ENCODE results near the gene SGSM2. TPM values are rescaled to one million over a fixed set of nuclear protein-coding genes. Genes with fewer than 3 reads are reported as not detected.

The SGSM2 gene
- polyA plus RNA-seq, 3 donors: 3.0 to 130 (median 3.5) TPM

- WGBS (ENCODE audit: insufficient coverage): 90% methylated on average over 1 of the region's 2 CpGs
- Mint-ChIP-seq H3K36me3 (peaks cover 21 to 27% of the 10 kb centered on the region in 2 donors), H3K4me1 (peaks cover 12% of the 10 kb centered on the region), H3K27ac (peak overlapping the region in 3 of 7 donors; percentile 21 to 40 (median 30)), H3K9me3 (no peaks in the 10 kb centered on the region), H3K27me3 (ENCODE audit: low read depth in 3 of 3) (peaks cover 0 to 2% (median 1%) of the 10 kb centered on the region in 3 donors), H3K4me3 (no peak overlapping the region)
- Histone ChIP-seq H3K79me2 (ENCODE audit: insufficient read depth, low read length) (no peaks in the 10 kb centered on the region), H3K9me3 (replicated peaks in 1 of 2; ENCODE audit: control insufficient read depth in 1 of 2, insufficient read depth in 1 of 2, low read length in 2 of 2) (no peaks in the 10 kb centered on the region), H3K4me3 (replicated peaks in 1 of 3; ENCODE audit: low read depth in 2 of 3, low read length in 3 of 3) (no peak overlapping the region), H3K4me1 (ENCODE audit: control insufficient read depth in 1 of 2, insufficient read depth in 2 of 2, low read length in 2 of 2) (peaks cover 0 to 12% of the 10 kb centered on the region in 2 donors), H3K27me3 (ENCODE audit: control insufficient read depth in 2 of 2, insufficient read depth in 2 of 2, low read length in 2 of 2) (no peaks in the 10 kb centered on the region), H2AFZ (ENCODE audit: insufficient read depth, low read depth, low read length, poor library complexity, severe bottlenecking) (no peak overlapping the region), H3K4me2 (replicated peaks; ENCODE audit: extremely low read depth, low read length, poor library complexity, severe bottlenecking) (no peak overlapping the region), H4K20me1 (ENCODE audit: insufficient read depth, low read length) (no peaks in the 10 kb centered on the region), H3K36me3 (replicated peaks in 1 of 2; ENCODE audit: control insufficient read depth in 1 of 2, insufficient read depth in 2 of 2, low read length in 2 of 2) (peaks cover 5 to 24% of the 10 kb centered on the region in 2 donors), H3K9ac (ENCODE audit: insufficient read depth, low read length, poor library complexity, severe bottlenecking) (no peak overlapping the region), H3K27ac (ENCODE audit: low read depth in 1 of 2, low read length in 2 of 2) (no peak overlapping the region)
- intact Hi-C loops (cut with micrococcal nuclease): no loop called here
- no peak for DNase-seq
- no peak for TF ChIP-seq CTCF (IDR thresholded peaks at IDR 0.05)
These were observed 75.3 kb downstream of the SGSM2 start for GRCh38 chr17:2412561-2413021.

- Mint-ChIP-seq H3K36me3 (peaks cover 32 to 46% of the 10 kb centered on the region in 2 donors), H3K27me3 (ENCODE audit: low read depth in 3 of 3) (peaks cover 0 to 3% (median 2%) of the 10 kb centered on the region in 3 donors), H3K27ac (peak overlapping the region in 2 of 7 donors; percentile 23 to 68), H3K4me1 (peaks cover 12% of the 10 kb centered on the region), H3K4me3 (no peak overlapping the region), H3K9me3 (no peaks in the 10 kb centered on the region)
- Histone ChIP-seq H3K4me1 (ENCODE audit: control insufficient read depth in 1 of 2, insufficient read depth in 2 of 2, low read length in 2 of 2) (peaks cover 0 to 12% of the 10 kb centered on the region in 2 donors), H2AFZ (ENCODE audit: insufficient read depth, low read depth, low read length, poor library complexity, severe bottlenecking) (no peak overlapping the region), H3K36me3 (replicated peaks in 1 of 2; ENCODE audit: control insufficient read depth in 1 of 2, insufficient read depth in 2 of 2, low read length in 2 of 2) (peaks cover 18 to 43% of the 10 kb centered on the region in 2 donors), H3K27ac (ENCODE audit: low read depth in 1 of 2, low read length in 2 of 2) (no peak overlapping the region), H3K4me2 (replicated peaks; ENCODE audit: extremely low read depth, low read length, poor library complexity, severe bottlenecking) (no peak overlapping the region), H4K20me1 (ENCODE audit: insufficient read depth, low read length) (no peaks in the 10 kb centered on the region), H3K9ac (ENCODE audit: insufficient read depth, low read length, poor library complexity, severe bottlenecking) (no peak overlapping the region), H3K4me3 (replicated peaks in 1 of 3; ENCODE audit: low read depth in 2 of 3, low read length in 3 of 3) (no peak overlapping the region), H3K27me3 (ENCODE audit: control insufficient read depth in 2 of 2, insufficient read depth in 2 of 2, low read length in 2 of 2) (no peaks in the 10 kb centered on the region), H3K79me2 (ENCODE audit: insufficient read depth, low read length) (no peaks in the 10 kb centered on the region), H3K9me3 (replicated peaks in 1 of 2; ENCODE audit: control insufficient read depth in 1 of 2, insufficient read depth in 1 of 2, low read length in 2 of 2) (no peaks in the 10 kb centered on the region)
- DNase-seq: no peak
- intact Hi-C loops (cut with micrococcal nuclease): no loop called here
- TF ChIP-seq CTCF (IDR thresholded peaks at IDR 0.05): no peak
- 93% methylated on average over 22 of the region's 22 CpGs for WGBS (ENCODE audit: insufficient coverage)
These were observed 77.3 kb downstream of the SGSM2 start for GRCh38 chr17:2414446-2415064.

All from CD14-positive monocyte (primary cell).